Measurements from ENCODE around the gene UVRAG.

UVRAG gene

DNA sequence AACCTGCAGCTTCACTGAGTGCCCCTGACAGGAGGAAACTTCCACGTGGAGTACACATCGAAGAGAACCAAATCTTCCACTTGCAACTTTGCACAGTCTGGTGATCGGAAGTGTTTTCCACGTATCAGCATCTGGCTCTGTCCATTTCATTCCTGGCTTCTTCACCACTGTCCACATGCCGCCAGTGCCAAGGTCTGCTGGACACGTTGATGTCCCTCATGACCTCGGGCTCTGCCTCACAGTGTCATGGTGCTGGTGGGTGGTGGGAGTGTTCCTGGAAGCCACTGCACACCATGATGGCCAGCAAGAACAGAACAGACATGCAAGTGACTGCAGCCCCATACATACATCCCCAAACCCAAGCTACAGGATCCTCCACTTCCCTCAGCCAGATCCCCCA is 342.9 kb downstream of the UVRAG start:
- DNase-seq (ENCODE audit: insufficient read length, low spot score) (no peak), FAIRE-seq (peak; percentile 44)

DNA sequence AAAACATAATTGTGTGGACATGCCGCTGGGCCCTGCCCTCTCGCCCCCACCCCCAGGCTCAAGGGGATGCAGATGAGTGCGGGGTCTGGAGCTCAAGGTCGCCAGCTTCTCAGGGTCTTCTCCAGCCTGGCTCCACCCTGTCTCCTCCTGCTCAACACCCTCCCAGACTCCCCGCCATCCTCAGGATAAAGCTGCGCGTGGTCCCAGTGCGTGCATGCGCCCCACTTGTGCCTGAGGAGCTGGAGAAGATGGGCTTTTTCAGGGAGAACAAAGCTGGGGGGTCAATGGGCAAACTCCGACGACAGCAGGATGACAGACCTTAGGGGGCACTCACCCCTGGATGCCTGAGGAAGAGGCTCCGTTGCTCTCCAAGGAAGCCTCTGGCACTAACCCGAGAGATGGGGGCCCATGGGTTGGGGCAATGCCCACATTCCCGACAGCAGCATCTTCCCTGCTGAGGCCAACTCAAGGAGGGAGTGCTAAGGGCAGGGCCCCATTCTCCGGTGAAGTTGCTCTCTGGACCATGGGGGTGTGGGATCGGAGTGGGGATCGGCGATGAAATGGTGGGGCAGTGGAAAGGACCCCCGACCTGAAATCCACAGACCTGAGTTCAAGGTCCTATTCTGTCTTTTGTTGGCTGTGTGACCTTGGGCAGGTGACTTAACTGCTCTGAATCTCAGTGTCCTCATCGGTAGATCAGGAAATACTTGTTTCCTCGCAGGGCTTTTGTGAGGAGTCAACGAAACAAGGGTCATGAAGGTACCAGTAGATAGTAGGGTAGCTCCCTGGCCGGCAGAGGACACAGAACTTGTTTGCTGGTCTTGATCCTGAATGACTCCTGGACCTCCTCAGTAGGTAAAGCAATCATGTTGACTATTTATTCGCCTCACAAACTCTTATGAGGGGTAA is 343.6 kb downstream of the UVRAG start:
- FAIRE-seq (no peak), DNase-seq (ENCODE audit: insufficient read length, low spot score) (no peak)

DNA sequence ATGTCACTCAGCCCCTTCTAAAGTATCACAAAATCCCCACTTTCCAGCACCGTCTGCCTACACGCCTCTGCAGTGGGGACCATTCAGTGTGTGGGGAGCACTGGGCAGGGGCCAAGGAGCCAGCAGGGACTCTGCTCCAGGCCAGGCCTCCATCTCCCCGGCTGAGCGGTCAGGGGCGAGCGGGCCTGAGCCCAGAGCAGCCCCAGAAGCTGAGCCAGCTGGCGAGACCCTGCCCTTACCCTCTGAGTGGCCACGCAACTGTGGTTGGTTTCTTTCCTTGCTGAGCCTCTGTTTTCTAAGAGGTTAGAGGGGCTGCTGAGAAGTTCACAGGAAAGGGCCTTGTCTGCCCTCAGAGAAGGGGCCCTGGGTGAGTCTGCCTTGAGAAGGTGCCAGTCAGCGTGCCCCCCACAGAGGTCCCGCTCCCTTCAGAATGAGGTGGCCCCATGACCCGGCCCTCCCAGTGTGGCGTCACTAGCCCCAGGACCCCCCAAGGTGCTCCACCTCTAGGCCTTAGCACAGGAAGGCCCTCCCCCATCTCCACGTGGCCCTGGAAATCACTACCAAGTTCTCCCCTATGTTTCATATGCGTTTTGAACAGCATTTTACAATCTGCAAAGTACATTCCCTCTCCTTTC is 344.4 kb downstream of the UVRAG start:
- FAIRE-seq = no peak
- no peak for DNase-seq (ENCODE audit: insufficient read length, low spot score)

DNA sequence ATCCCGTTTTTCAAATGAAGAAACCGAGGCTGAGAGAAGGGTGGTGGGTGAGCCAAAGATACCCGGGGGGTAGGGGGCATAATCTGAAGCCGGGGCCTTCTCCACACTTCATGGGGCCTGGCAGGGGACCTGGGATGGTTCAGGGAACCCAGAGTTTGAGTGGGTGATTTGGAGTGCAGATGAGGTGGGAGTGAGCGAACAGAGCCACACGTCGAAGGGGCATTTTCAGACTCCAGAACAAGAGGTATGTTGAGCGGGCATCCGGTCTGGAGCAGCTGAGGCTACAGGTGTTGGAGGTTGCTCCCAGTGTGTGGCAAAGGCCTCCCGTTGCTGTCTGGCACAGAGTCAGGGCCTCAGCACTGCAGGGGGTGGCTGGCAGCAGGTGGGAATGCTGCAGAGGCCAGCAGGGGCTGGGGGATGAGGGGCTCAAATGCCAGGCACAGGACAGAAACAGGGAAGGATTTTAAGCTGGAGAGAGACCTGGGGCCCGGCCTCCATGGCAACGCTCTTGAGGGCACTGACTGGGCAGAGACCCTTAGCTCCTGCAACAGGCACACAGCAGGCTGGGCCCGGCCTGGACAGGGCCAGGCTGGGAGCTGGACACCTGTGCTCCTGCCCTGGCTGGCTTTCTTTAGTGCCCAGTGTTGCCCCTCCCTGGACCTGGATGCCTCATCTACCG is 345.1 kb downstream of the UVRAG start:
- DNase-seq (ENCODE audit: insufficient read length, low spot score) = no peak
- FAIRE-seq = no peak

DNA sequence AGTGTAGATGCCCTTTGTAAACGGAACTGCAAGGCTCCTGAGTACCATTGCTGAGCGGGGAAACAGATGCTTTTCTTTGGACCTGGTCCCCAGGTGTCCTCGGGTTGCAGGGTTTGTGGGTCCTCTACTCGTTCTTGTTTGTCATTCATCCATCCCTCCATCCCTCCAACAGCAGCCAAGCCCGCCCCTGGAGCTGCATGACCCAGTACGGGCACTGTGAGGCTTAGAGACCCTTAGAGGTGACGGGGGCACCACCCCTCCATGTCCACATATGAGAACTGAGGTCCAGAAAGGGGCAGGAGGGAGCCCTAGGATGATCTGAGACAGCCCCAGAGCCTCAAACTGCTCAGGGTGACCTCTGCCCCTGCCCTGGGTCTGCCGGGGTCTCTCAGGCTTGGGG is 345.8 kb downstream of the UVRAG start:
- no peak for FAIRE-seq

DNA sequence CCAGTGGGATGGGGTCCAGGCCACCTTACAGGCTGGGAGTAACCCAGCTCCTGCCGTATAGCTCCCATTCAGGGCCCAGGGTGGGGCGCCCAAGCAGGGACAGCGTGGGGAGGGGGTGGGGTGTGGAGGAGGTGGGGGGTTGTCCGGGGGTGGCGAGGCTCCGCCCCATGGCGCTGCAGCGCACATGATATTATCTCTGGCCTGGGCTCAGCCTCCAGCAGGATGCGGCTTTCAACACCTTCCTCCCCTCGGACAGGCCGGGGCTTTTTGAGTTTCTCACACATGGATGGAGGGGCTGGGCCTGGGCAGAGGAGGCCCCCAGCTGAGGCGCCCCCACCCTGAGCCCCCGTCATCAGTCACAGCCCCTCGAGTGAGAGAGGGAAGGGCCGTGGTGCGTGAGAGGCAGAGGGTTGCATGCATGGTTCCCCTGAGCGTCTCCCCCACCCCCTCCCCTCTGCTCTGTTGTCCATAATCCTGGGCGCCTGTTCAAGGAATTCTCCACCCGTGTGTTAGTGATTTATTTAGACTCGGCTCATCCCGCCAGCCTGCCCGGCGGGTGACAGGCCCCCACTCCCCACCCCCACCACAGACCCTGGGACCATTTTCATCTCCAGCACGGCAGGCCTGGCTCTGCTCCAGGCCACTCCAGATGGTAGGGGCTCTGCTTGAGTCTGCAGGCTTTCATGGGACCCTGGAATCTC is 346.4 kb downstream of the UVRAG start:
- DNase-seq (ENCODE audit: insufficient read length, low spot score) = no peak
- FAIRE-seq = no peak

More for the DNA sequence above, 345.8 kb downstream of the UVRAG start:
- DNase-seq (ENCODE audit: insufficient read length, low spot score) = no peak

DNA sequence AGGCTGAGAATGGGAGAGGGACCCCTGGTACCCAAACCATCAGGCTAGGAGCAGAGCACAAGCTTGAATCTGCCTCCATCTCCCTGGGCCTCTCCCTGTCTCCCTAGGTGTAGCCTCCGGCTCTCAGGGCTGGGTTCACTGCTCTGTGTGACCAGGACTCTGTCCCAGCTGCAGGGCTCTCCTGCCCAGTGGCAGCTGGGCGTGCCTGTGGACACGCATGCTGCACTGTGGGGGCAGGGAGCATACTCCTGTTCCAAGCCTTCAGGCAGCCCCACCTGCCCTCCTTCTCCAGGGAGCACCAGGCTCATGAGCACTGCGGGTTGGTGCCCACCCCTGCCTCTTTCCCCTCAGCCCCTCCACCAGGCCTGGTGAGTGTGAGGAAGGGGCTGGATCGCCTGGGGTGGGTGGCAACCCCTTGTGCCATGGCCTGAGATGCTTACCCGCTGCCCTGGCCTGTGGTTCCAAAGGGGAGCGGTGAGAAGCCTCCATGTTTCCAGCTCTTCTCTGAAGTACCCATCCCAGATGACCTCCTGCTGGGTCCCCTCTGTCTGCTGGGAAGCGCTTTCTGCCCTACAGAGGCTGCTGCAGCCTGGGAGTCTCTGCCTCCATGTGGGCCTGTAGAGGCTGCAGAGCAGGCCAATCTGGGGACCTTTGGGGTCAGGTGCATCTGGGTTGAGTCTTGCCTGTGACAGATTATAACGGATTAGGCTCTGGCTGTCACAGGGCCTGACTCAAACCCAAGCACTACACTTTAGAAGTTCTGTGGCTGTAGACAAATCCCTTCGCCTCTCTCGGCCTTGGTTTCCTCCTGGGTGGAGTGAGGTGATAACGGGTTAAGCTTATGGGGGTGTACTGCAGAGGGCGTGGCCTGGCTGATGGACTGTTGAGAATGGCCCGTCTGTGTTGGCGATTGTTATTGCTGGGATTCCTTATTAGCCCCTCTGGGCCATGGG is 347.6 kb downstream of the UVRAG start:
- DNase-seq (ENCODE audit: insufficient read length, low spot score) (no peak), FAIRE-seq (no peak)

DNA sequence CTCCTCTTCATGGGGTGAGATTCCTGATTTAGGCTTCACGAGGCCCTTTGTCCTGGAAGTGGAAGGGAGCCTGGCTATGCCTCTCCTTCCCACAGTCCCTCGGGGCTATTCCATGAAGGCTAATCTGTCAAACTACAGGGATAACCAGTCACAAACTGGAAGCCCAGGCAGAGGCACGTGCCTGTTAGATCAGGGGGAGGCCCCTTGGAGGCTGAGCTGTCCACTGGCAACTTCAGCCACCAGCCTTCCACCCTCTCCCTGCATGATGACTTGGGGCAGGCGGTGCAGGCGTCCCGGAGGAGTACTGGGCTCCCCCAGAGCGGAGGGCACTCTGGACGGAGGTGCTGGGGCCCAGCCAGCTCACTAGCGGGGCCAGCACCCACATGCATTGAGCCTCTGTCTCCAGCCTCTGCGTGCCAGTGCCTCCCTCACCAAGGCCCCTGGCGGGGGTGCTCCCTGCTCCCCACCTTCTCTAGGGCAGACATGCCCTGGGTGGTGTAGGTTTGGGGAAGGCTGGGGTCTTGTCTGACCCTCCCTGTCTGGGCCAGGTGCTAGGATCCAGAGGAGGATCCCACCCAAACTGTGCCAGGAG is 348.4 kb downstream of the UVRAG start:
- FAIRE-seq = peak; percentile 13
- DNase-seq (ENCODE audit: insufficient read length, low spot score) = no peak

DNA sequence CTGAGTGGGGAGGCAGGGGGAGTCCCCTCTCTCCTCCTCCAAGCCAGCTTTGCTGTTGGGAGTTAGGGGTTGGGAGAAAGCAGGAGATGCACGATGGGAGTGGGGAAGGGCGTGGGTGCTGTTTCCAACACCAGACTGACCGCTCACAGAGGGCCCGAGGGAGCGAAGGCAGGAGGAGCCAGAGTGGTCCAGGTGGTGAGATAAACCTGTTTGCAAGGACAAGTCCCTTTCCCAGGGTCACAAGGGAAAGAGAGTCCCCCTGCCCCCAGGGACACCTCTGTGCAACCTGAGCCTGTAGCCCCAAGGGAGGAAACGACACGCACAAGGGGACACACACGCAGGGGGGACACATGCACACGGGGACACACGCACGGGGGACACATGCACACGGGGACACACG is 349.1 kb downstream of the UVRAG start:
- DNase-seq (ENCODE audit: insufficient read length, low spot score) = no peak
- peak; percentile 26 for FAIRE-seq

DNA sequence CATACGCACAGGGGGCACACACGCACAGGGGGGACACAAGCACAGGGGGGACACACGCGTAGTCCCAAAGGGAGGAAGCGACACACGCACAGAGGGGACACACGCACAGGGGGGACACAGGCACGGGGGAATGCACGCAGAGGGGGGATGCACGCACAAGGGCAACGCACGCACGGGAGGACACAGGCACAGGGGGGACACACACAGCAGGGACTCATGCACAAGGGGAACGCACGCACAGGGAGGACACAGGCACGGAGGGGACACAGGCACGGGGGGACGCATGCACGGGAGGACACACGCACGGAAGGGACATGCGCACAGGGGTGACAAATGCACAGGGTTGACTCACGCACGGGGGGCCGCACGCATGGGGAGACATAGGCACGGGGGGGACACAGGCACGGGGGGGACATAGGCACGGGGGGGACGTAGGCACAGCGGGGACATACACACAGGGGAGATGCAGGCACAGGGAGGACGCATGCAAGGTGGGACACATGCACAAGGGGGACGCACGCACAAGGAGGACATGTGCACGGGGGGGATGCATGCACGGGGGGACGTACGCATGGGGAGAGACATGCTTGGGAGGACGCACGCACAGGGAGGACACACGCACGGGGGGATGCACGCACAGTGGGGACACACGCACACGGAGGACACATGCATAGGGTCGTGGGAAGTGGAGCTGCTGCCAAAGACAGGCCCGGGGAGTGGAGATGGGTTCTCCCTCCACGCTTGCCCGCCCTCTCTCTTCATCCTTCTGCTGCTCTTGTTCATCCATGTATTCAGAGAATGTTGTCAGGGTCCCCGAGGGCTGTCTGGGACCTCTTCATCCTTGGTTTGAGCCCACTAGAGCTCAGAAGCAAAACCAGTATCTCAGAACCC is 350.1 kb downstream of the UVRAG start:
- FAIRE-seq (peak; percentile 75), DNase-seq (ENCODE audit: insufficient read length, low spot score) (no peak)

DNA sequence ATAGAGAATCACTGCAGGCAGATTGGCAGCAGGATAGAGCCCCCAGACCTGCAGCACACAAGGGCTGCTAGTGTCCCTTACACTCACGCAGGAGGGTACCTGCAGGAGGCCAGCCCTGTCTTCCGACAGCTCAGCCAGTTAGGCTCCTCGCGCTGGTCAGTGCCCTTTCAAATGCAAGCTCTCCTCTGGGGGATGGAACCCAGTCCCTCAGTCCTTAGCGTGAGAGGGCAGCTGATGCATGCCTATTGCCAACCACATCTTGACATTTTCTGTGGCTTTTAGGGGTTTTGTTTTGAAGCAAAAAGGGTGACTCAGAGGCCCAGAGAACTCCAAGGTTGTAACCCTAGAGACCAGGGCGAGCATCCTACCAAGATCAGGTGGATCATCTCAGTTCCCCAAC is 351.3 kb downstream of the UVRAG start:
- FAIRE-seq (no peak), DNase-seq (ENCODE audit: insufficient read length, low spot score) (no peak)

DNA sequence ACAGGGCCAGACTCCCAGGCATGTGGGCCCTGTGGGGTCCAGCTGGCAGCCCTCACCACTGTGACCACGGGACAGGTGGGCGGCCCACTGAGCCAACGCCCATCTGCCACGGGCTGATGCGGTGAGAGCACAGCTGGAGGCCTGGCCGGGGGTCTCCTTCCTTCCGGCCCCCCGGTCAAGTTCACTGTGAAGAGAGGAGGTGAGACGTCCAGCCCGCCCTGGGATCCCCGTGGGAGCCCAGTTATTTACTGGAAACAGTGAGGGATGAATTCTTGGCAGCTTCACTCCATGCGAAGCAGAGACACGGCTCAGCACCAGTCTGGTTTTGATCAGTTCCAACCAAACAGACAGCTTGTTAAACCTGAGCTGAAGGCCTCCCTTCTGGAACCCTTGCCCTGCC is 352.6 kb downstream of the UVRAG start:
- DNase-seq (ENCODE audit: insufficient read length, low spot score) = no peak
- FAIRE-seq = no peak

DNA sequence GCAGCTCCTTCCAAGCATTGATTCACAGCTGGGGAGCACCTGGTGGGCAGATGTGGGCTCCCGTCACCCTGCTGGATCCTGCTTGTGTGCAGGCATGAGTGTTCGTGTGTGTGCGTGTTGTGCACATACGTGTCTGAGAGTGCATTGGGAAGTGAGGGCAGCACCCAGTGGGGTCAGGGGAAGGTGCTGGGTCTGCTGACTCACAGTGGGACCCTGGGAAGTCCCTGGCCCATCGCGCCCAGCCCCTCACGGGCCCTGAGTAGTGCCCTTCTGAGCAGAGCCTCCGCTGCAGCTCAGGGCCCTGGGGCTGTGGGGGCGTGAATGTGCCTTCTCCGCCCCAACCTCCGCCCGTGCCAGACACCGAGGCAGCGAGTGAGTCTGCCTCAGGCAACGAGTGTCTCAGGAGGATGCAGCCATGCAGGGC is 354.5 kb downstream of the UVRAG start:
- DNase-seq (ENCODE audit: insufficient read length, low spot score) (no peak), FAIRE-seq (no peak)

DNA sequence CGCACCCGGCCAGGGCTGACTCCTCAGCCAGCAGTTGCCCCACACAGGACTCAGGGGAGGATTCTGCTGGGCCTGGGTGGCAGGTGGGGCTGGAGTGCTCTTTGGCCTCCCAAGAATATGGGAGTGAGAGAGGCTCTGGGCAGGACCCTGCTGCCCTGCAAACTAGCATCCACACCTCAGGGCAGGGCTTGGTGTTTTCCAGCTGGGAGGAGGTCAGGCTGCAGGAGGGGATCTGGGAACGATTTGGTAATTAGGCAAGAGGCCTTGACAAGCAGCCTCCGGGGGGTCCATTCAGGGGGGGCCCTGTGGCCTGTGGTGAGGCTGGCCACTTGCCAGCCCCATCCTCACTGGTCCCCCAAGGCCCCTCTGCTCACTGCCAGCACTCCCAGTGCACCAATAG is 355.5 kb downstream of the UVRAG start:
- FAIRE-seq (no peak), DNase-seq (ENCODE audit: insufficient read length, low spot score) (no peak)

DNA sequence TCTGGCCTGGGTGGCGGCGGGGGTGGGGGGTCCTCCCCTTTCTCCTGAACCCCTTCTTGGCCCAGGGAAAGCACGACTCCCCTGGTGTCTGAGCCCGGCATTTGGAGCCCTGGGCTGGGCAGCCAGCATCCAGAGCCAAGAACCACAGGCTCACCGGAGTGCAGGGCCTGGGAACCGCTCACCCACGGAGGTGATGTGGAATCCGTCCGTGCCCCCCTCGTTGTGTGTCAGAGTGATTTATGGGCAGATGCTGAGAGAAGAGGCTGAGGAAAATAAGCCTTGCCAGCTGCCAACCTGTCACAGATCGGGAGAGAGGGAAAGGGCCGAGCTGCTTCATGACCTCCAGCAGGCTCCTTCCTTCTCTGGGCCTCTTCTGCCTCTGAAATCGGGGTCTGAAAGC is 357.6 kb downstream of the UVRAG start:
- no peak for DNase-seq (ENCODE audit: insufficient read length, low spot score)
- FAIRE-seq = no peak

DNA sequence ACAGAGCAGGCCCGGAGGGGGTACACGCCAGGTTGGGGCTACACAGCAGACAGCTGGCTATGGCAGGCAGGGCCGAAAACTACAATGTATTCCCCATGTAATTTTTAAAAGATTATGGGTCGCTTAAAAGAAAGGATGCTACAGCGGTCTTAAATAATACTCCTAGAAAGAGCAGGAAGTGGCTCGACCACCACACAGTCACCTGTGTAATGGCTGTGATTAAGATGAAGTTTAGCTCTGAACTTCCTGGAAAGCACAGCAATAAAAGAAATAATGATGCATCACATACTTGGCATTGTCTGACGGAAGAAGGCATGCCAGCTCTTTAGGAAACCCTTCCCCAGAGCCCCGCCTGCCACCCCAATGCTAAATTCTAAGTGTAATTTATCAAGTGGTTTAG is 358.7 kb downstream of the UVRAG start:
- DNase-seq (ENCODE audit: insufficient read length, low spot score) (no peak), FAIRE-seq (no peak)

DNA sequence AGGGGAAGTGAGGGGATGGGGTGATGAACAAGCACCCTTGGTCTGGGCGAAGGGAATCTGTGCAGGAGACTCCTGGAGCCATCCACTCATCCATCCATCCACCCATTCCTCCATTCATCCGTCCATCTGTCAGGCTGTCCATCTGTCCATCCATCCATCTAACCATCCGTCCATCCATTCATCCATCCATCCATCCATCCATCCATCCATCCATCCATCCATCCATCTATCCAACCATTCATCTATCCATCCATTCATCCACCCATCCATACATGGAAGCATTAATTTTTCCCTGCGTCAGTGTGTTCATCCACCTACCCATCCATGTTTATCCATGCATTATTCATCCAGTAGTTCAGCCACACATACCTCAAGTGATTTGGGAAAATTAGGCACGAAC is 359.3 kb downstream of the UVRAG start:
- peak; percentile 62 for FAIRE-seq

DNA sequence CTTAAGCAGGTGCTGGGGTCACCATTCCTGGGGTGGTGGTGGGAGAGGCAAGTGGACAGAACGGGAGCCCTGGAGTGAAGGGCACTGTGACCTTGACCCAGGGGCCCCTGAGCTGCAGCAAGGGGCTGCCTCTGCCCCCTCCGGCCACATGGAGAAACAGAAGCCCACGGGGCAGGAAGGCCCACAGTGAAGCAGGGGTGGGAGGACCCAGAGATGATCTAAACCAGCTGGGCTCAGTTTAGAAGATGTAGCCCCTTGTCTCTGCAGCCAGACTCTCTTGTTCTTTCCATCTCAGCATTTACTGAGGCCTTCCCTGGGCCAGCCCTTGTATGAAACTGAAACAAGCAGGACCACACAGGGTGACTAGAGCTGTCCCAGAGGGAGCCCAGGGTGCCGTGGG is 360.8 kb downstream of the UVRAG start:
- no peak for FAIRE-seq
- DNase-seq (ENCODE audit: insufficient read length, low spot score) = no peak

More for the DNA sequence above, 359.3 kb downstream of the UVRAG start:
- DNase-seq (ENCODE audit: insufficient read length, low spot score) = no peak

DNA sequence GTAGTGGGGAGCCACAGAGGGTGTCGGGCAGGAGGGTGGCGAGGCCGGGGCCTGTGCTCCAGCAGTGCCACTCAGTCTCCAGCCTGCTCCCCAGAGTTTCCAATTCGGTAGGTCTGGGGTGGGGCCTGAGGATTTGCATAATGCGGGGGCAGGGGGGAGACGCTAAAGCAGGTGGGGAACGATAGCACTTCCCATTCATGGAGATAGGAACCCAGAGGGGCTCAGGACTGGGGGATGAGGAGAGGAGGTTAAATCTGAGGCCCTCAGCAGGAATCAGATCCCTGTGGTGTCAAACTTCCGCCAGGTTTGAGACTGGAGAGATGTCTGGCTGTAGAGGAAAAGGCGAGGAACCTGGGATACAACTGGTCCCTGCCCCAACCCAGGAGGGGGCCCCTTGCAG is 361.5 kb downstream of the UVRAG start:
- DNase-seq (ENCODE audit: insufficient read length, low spot score) = no peak
- no peak for FAIRE-seq

All from HTR-8/SVneo (cell line).